ENCODE results near the gene NTN5. TPM values are rescaled to one million over a fixed set of nuclear protein-coding genes. Genes with fewer than 3 reads are reported as not detected.
"Not testable (repeated sequence)": the region's sequence is repeated elsewhere in the genome, so short reads cannot be mapped to it uniquely, and the experiment has no call there.

The NTN5 gene
- polyA plus RNA-seq, 1 experiment: 0.11 TPM

DNA sequence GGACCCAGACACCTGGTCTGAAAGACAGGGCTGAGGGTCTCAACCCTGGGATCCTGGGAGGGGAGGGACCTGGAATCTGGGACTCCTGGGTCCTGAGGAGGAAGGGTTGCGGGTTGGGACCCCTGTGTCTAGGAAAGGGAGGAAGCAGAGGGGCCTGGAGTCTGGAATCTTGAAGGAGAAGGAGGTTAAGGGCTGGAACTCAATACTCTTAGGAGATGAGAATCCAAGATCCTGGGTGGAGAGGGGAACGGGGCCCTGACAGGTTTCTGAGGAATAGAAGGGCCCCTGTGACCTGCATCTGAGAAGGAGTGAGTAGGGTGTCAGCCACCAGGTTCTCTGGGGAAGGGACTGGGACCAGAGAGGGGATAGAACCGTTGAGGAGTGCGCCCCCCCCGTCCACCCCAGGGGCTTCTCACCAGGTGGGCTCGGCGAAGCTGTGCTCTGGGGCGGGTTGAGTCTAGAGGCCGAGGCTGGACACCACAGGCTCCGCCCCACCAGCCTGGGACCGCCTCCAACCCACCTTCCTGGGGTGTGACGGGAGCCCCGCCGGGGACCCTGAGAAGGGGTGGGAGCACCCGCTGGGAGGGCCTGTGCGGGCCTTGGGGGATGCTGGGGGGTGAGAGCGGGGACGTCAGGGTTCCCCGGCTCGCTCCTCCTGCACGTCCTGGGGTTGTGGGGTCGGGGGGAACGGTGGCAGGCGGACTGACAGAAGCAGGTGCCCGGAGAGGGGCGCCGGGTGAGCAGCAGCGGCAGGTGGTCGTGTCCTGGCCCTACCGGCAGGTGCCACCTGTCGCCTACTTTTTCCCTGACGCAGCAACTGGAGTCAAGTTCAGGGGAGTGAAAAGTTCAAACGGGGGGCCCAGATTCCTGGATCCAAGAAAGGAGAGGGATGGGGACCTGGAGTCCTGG is 46.7 kb upstream of the NTN5 start, which contains the start of gene MAMSTR:
TSS of gene MAMSTR (minus strand) at position 463 of the 909 bp plus-strand sequence. CDS start 694 bp downstream, outside the sequence.
- TF ChIP-seq, protein P1, sequence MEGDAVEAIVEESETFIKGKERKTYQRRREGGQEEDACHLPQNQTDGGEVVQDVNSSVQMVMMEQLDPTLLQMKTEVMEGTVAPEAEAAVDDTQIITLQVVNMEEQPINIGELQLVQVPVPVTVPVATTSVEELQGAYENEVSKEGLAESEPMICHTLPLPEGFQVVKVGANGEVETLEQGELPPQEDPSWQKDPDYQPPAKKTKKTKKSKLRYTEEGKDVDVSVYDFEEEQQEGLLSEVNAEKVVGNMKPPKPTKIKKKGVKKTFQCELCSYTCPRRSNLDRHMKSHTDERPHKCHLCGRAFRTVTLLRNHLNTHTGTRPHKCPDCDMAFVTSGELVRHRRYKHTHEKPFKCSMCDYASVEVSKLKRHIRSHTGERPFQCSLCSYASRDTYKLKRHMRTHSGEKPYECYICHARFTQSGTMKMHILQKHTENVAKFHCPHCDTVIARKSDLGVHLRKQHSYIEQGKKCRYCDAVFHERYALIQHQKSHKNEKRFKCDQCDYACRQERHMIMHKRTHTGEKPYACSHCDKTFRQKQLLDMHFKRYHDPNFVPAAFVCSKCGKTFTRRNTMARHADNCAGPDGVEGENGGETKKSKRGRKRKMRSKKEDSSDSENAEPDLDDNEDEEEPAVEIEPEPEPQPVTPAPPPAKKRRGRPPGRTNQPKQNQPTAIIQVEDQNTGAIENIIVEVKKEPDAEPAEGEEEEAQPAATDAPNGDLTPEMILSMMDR (IDR thresholded peaks at IDR 0.05; ENCODE audit: insufficient read depth, low read depth, low read length): no peak
- Histone ChIP-seq H3K4me3 (ENCODE audit: low read depth, low read length) (peak within 1 kb of the TSS; percentile 58; the same call in 1 of the 2 replicates), H3K27me3 (ENCODE audit: control insufficient read depth, insufficient read depth, low read length) (no peaks in the 10 kb centered on the region), H3K36me3 (ENCODE audit: control insufficient read depth, insufficient read depth, low read length) (no peaks in the 10 kb centered on the region)
- ChIA-PET CTCF (no interaction called here), POLR2A (no interaction called here)
- DNase-seq (ENCODE audit: low read depth): no peak

DNA sequence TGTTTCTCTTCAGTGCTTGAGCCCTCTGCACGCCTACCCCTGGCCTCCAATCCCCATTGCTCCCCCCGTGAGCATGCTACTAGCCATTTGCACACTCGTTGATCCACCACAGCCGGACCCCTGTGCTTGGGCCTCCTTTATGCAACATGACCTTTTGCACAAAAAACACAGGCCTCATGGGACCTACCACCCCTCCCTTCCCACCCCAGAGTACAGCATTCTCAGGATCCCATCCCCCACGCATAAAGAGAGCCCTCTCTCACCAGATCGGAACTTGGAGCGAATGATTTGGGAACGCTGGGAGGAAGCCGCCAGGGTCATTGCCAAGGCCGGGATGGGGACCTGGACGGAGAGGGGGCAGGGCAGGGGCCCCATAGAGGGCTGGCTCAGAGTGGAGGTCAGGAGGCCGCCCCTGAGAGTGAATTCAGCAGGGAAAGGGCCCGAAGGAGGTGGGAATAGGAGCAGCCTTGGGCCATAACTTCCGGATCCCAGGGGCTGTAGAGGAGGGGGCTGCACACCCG is 46.0 kb upstream of the NTN5 start:
- TF ChIP-seq, protein P1 (IDR thresholded peaks at IDR 0.05; ENCODE audit: insufficient read depth, low read depth, low read length): no peak
- POLR2A ChIA-PET: no interaction called here

DNA sequence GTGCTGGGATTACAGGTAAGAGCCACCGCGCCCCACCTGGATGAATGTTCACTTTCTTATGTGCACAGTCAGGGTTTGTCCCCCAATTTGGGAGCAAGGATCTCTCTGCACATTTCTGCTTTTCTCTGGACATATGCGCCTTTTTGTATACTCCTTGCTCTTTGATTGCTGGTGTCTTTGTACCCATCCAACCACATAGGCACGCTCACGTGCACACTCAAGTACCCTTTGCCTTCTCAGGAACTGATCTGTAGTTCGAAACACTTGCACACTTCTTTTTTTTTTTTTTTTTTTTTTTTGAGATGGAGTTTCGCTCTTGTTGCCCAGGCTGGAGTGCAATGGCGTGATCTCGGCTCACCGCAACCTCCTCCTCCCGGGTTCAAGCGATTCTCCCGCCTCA is 45.3 kb upstream of the NTN5 start:
- CTCF ChIA-PET; H3K27me3 ChIP-seq (ENCODE audit: control insufficient read depth, insufficient read depth, low read length); H3K4me3 ChIP-seq (ENCODE audit: low read depth, low read length); DNase-seq (ENCODE audit: low read depth); H3K36me3 ChIP-seq (ENCODE audit: control insufficient read depth, insufficient read depth, low read length); POLR2A ChIA-PET: not testable (repeated sequence)

More for the DNA sequence above, 46.0 kb upstream of the NTN5 start:
- CTCF ChIA-PET: no interaction called here
- Histone ChIP-seq H3K27me3 (ENCODE audit: control insufficient read depth, insufficient read depth, low read length) (no peaks in the 10 kb centered on the region), H3K36me3 (ENCODE audit: control insufficient read depth, insufficient read depth, low read length) (no peaks in the 10 kb centered on the region), H3K4me3 (ENCODE audit: low read depth, low read length) (no peak overlapping the region)
- DNase-seq (ENCODE audit: low read depth): no peak

DNA sequence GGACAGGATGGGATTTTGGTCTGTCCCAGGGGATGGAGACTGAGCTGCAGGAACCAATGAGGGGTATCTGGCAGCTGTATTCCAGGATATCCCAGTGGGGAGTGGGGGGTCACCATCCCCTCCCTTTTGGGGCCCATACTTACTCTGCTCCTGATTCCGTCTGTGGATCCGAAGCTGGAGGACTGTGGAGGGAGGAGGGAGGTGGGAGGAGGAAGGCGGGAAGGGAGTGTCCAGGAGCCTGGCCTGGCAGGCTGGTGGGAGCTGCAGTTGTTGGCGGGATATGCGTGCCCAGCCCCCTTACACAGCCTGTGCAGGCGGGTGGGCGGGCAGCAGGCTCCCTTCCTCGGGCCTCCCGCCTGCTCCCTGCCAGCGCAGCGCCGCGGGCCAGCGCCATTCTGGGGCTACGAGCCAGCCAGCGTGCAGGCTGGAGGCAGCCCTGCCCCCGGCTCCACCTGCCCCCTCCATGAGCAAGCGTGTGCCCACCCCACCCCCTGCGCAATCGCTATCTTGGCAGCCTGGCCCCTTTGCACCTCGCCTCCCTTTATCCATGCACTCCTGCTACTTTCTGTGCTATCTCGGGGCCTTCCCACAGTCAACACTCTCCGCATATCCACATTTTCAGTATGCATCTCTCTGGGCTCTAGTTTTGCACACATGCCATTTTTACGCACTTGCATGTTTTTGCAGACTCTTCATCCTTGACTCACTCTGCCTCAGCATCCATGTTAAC is 43.9 kb upstream of the NTN5 start:
- TF ChIP-seq, protein P1 (IDR thresholded peaks at IDR 0.05; ENCODE audit: insufficient read depth, low read depth, low read length): no peak
- Histone ChIP-seq H3K27me3 (ENCODE audit: control insufficient read depth, insufficient read depth, low read length) (no peaks in the 10 kb centered on the region), H3K4me3 (ENCODE audit: low read depth, low read length) (peak overlapping the region; percentile 22), H3K36me3 (ENCODE audit: control insufficient read depth, insufficient read depth, low read length) (no peaks in the 10 kb centered on the region)
- ChIA-PET POLR2A (interaction anchor here (0.6 kb wide), 1 partner anchor 8 kb away, joined by 4 read pairs; no protein-coding TSS in a partner anchor), CTCF (interaction anchor here (0.5 to 1.3 kb wide), 5 partner anchors 11 to 108 kb away, joined by 3 to 6 read pairs (median 4); partner anchors contain the start of genes CA11 and IZUMO1)
- no peak for DNase-seq (ENCODE audit: low read depth)

DNA sequence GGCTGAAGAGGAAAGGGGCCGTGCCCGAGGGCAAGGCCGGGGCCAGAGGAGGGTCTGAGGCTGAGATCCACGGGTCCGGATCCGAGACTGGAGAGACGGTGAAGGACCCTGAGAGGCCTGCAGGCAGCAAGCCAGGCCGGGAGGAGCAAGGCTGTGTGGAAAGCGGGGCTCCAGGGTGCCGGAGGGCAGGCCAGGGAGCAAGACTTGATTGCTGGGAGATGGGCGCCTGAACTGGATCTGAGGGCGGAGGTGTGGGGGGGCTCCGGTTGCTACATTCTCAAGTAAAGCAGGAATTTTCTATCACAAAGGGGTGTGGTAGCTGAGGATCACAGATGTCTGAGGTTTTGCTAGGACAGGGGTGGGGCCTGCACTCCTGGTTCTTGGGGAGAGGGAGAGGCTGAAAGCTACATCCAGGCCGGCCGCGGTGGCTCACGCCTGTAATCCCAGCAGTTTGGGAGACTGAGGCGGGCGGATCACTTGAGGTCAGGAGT is 42.9 kb upstream of the NTN5 start:
- peak overlapping the region; percentile 48 for H3K4me3 ChIP-seq (ENCODE audit: low read depth, low read length)
- no peaks in the 10 kb centered on the region for H3K27me3 ChIP-seq (ENCODE audit: control insufficient read depth, insufficient read depth, low read length)
- CTCF ChIA-PET: interaction anchor here (0.5 to 1.3 kb wide), 5 partner anchors 24 to 109 kb away, joined by 3 to 6 read pairs (median 3); partner anchors contain the start of genes CA11 and IZUMO1
- TF ChIP-seq, protein P1 (IDR thresholded peaks at IDR 0.05; ENCODE audit: insufficient read depth, low read depth, low read length): no peak
- no peaks in the 10 kb centered on the region for H3K36me3 ChIP-seq (ENCODE audit: control insufficient read depth, insufficient read depth, low read length)
- POLR2A ChIA-PET: interaction anchor here (0.6 kb wide), 1 partner anchor 489 kb away, joined by 3 read pairs; no protein-coding TSS in a partner anchor
- DNase-seq (ENCODE audit: low read depth): peak; percentile 14

Measured in BJ (cell line).